HCT116 (cell line): ENCODE measurements around the gene SLC1A1.

Experiments used
- ATF3 ChIP-seq: IDR thresholded peaks from 2 replicates; pipeline ENCODE4 v1.6.1; 2012
- CBX3 ChIP-seq: IDR thresholded peaks from 2 replicates; pipeline ENCODE4 v1.6.1; 2012; ENCODE audit warnings: low read depth
- CEBPB ChIP-seq: IDR thresholded peaks from 2 replicates; pipeline ENCODE4 v1.6.1; 2012; ENCODE audit warnings: low read depth
- CTCF ChIP-seq, 3 experiments: fragments of 200-600 bp in 1 of 3; sonication (generic) in 1 of 3; IDR thresholded peaks in 2 of 3; conservative IDR thresholded peaks in 1 of 3; 2 replicates each; pipeline ENCODE4 v1.5.1; 2012 to 2017; ENCODE audit warnings: low read depth in 2 of 3, low read length in 2 of 3, antibody characterized with exemption in 1 of 3, borderline replicate concordance in 1 of 3, control low read depth in 1 of 3, mild to moderate bottlenecking in 1 of 3, mixed read lengths in 1 of 3, mixed run types in 1 of 3, moderate library complexity in 1 of 3; ENCODE audit not compliant: insufficient read depth in 1 of 3
- EZH2 ChIP-seq: fragments of 200-600 bp; sonication (generic); IDR thresholded peaks from 2 replicates; pipeline ENCODE4 v1.6.1; 2017; ENCODE audit warnings: antibody characterized with exemption, mixed run types
- EZH2phosphoT487 ChIP-seq: fragments of 200-600 bp; IDR thresholded peaks from 2 replicates; pipeline ENCODE4 v1.6.1; 2018; ENCODE audit warnings: antibody characterized with exemption, borderline replicate concordance
- FOSL1 ChIP-seq: IDR thresholded peaks from 2 replicates; pipeline ENCODE4 v1.6.1; 2012; ENCODE audit warnings: low read depth
- JUND ChIP-seq: IDR thresholded peaks from 2 replicates; pipeline ENCODE4 v1.6.1; 2012
- POLR2A ChIP-seq: IDR thresholded peaks from 2 replicates; pipeline ENCODE4 v1.7.0; 2011; ENCODE audit warnings: borderline replicate concordance; ENCODE audit not compliant: insufficient read depth, insufficient read length; ENCODE audit errors: extremely low read depth
- SIN3A ChIP-seq: IDR thresholded peaks from 2 replicates; pipeline ENCODE4 v1.6.1; 2012; ENCODE audit warnings: low read depth
- SP1 ChIP-seq: IDR thresholded peaks from 2 replicates; pipeline ENCODE4 v1.6.1; 2012; ENCODE audit warnings: low read depth
- YY1 ChIP-seq: IDR thresholded peaks from 2 replicates; pipeline ENCODE4 v1.6.1; 2011; ENCODE audit warnings: low read length, low read depth, moderate library complexity, mild to moderate bottlenecking; ENCODE audit not compliant: insufficient replicate concordance; ENCODE audit errors: extremely low read depth
- ZFX ChIP-seq: fragments of 450-650 bp; IDR thresholded peaks from 2 replicates; pipeline ENCODE4 v1.6.1; 2017

DNA sequence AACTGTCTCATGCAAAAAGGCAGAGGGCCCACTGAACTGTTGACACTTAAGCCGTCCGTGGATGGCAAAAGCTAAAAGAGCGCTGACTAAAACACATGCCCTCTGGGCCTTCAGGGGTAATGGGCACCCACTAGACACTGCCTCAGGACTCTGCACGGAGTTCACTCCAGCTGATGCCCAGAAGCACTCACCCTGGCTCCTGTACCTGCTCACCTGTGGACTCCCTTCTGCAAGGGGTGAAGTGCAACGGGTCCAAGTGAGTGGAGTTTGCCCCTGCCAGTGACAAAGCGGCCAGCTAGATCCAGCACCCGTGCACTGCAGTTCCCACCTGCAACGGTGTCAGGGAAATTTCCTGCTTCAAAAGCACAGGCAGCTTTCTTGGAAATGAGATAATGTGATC is 50.2 kb downstream of the SLC1A1 start:
- TF ChIP-seq CTCF (IDR thresholded peaks at IDR 0.05 in 2 of 3, conservative IDR thresholded peaks at IDR 0.05 in 1 of 3; ENCODE audit: borderline replicate concordance in 1 of 3, insufficient read depth in 1 of 3, low read depth in 2 of 3, low read length in 2 of 3) (no peak), YY1 (no peak), POLR2A (no peak), ZFX (no peak), SP1 (no peak), SIN3A (no peak), CEBPB (no peak), EZH2phosphoT487 (no peak), ATF3 (no peak), FOSL1 (no peak), CBX3 (no peak), JUND (no peak), EZH2 (no peak)
